GM18907 (cell line): ENCODE data around the gene MDK.

Source experiments
- ATAC-seq: cut with Tn5 transposase; IDR thresholded peaks from one replicate; pipeline ENCODE4 v1.9.1; 2021; ENCODE audit warnings: mild to moderate bottlenecking, moderate library complexity; ENCODE audit not compliant: unreplicated experiment

Gene MDK

DNA sequence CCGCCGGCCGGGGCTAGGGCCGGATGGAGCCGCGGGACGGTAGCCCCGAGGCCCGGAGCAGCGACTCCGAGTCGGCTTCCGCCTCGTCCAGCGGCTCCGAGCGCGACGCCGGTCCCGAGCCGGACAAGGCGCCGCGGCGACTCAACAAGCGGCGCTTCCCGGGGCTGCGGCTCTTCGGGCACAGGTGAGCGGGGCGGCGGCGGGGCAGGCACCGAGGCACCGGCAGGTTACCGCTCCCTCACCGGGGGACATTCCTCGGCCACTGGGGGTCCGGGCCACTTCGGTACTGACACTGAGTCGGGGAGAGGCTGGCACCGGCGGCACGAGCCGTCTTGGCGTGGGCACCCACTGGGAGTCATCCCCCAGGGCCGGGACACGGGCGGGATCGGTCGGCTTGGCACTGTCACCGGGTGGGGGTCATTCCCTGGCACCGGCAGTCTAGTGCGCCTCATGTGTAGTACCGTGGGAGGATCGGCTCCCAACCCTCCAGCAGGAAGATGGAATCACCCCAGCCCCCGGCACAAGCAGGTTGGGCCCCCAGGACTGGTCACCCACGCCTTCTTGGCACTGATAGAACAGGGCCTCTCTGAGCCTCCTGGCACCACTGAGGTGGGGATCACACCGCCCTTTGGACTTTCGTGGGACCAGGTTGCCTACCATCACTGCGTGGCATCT is 33.7 kb upstream of the MDK start:
- ATAC-seq, result peak; percentile 9

- peak; percentile 32 for ATAC-seq
Measured at GRCh38 chr11:46348566-46349401, 32.7 kb upstream of the MDK start.

- no peak for ATAC-seq
Measured at GRCh38 chr11:46350695-46351094, 30.8 kb upstream of the MDK start.

GRCh38 chr11:46351148-46351547 is 30.3 kb upstream of the MDK start:
- ATAC-seq, result no peak

DNA sequence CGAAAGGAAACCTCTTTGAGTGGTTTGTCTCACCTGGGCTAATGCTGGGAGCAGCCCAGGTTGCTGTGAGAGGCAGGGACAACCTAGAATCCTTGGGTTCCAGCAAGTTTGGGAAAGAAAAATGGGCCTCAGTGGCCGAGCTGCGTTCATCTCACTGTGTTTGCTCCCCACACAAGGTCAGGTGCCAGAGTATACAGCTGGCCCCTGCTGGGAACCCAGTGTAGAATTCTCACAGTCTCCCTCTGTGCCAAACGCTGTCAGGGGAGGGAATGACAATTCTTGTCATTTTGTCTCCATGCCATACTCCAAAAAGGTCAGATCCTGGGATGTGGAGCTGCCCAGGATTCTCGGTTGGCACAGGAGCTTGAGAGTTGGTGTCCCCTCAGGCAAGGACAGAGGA is 29.9 kb upstream of the MDK start:
- no peak for ATAC-seq

GRCh38 chr11:46352063-46352841 is 29.2 kb upstream of the MDK start:
- ATAC-seq, result no peak

GRCh38 chr11:46353698-46354097 is 27.8 kb upstream of the MDK start:
- no peak for ATAC-seq

DNA sequence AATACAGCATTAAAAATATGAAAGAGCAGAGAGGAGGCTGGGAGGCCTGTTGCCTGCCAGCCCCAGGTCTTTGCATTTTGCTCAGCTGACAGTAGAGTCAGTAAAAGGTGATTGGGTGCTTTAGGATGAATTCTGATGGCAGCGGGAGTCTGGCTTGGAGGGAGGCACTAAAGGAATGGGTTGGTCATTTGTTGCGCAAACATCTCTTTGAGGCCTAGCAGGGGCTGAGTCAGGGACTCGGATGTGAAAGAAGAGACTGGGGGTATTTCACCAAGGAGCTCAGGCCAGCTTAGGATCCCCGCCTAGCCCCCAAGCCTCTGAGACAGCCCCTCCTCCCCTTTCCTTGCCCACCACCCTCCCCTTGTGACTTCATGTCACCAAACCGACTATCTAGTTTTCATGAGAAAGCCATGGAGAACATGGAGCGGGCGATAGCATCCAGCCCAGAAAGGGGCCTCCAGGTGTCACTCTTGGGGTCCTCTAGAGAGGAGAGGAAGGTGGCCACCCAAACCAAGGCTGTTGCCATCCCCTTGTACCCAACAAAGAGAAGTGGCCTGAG is 24.5 kb upstream of the MDK start:
- ATAC-seq, result no peak

GRCh38 chr11:46357483-46357936 is 24.0 kb upstream of the MDK start:
- ATAC-seq, result no peak

- no peak for ATAC-seq
Measured at GRCh38 chr11:46359953-46360352, 21.5 kb upstream of the MDK start.

- ATAC-seq, result no peak
Measured at GRCh38 chr11:46360878-46361277, 20.6 kb upstream of the MDK start.

DNA sequence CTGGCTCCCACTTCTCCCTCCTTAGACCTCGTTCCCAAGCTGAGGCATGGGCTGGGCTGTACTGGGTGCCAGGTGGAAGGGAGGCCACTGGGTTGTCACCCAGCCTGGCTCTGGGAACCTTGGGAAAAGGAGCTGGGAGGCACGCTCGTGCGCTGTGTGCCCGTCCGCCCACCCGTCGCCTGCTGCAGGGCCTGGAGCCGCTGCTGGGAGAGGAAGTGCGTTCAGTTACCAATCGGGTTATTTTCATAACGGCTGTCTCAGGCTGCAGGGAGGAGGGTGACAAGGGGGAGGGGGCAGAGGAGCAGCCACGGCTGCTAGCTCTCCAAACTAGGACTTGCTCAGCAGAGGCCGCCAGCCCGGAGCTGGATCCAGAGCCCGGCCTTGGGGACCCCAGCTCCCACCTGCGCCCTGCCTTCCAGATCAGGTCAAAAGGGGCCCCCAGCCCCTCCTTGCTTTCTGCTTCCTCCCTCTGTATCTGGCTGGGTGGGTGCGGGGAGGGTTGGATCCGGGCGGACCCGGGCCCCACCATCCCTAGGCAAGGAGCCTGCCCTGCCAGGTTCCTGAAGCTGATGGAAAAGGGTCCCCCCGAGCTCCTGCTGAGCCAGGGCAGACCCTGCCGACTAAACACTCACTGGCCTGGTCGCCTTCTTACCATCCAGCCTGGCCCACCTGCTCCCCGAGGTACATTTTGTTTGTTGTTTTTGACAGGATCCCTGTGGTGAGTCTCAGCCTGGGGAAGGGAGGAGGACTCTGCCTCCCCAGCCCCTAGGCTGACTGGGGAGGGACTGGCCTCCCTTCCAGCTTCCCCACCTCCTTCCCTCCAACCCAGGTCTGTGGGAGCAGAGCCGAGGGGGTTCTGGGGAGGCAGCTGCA is 19.9 kb upstream of the MDK start:
- ATAC-seq, result peak; percentile 86

DNA sequence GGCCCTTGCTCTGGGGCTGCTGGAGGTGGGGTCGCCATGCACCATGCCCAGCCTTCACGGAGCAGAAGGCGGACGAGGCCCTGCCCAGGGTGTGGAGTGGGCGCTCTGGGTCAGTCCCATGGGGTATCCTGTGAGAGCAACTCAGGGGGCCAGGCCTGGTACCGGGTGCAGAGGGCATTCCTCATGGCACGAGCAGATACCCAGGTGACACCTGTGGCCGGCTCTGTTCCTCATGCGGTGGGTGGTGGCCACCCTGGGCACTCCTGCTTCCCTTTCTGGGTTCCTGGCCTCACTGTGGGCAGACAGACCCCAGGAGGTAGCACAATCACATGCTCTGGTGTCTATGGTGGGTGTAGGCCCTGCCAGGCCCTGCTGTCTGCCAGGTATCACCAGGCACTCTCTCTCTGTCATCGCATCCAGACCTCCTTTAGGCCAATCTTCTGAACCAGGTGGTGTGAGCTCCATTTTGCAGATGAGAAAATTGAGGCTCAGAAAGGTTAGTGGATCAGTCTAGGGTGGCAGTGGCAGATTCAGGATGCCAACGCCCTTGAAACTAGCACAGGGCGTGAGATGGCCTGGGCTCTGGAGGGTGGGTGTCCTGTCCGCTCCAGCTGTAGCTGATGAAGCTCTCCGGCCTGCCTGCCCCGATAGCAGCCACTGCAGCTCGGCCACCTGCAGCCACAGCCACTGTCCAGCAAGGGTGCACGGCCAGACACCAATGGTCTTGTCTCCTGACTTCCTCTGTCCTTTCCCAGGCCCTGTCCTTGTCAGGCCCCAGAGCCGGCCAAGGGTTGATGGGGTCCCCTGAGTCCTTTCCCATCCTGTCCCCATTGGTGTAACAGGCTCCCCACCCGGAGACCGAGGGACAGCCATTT is 19.1 kb upstream of the MDK start:
- no peak for ATAC-seq

DNA sequence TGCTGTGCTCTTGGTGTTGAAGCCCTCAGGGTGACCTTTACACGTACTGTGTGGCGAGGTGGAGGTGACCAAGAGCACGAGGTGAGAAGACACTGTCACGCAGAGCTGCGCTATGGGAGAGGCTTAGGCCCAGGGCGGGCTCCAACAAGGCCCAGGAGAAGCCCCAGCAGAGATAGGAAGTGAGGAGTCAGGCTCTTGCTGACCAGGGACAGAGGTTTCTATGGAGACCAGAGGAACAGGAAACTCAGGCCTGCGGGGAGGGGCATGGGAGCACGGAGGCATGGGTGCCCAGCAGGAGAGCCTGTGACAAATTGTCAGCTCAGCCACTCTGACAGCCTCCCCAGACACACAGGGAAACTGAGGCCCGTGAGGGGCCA is 18.4 kb upstream of the MDK start:
- ATAC-seq, result no peak

DNA sequence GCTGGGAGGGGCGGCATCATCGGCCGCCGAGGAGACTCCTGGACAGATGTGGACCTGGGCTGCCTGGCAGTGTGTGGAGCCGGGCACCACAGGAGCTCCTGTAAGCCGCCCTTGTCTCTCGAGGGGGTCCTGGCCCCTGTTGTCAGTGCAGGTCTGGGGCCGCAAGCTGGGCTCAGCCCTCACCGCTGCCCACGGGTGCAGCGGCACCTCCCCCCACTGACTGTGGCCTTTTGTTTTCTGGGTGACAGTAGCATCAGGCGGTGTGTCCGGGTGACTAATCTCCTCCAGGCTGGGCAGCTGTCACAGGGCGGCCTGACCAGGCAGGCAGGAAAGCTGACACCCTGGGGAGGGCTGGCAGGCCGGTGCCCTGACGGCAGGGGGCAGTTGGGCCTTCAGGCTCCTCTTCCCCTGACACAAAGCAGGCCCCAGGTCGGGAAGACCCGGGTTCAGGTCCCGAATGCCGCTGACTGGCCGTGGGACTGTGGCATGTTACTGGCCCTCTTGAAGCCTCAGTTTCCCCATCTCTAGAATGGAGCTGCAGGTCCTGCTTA is 17.9 kb upstream of the MDK start:
- no peak for ATAC-seq

GRCh38 chr11:46364056-46364455 is 17.4 kb upstream of the MDK start:
- ATAC-seq, result no peak

DNA sequence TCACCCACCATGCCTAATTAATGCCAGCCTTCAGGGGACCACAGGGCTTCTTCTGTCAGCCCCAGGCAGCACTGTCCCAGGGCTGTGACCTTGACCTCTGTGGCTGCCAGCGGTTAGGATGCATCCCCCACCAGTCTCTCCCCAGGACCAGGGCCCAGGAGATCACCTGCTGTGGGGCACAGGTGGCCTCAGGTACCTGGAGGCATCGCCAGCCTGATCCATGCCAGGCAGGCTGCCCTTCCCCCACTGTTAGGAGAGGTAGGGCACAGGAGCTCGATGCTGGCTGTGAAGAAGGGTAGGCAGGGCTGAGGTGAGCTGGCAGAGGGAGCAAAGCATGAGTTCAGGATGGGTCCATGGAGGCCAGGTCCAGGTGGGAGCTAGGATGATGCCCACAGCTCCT is 16.7 kb upstream of the MDK start:
- ATAC-seq, result no peak

DNA sequence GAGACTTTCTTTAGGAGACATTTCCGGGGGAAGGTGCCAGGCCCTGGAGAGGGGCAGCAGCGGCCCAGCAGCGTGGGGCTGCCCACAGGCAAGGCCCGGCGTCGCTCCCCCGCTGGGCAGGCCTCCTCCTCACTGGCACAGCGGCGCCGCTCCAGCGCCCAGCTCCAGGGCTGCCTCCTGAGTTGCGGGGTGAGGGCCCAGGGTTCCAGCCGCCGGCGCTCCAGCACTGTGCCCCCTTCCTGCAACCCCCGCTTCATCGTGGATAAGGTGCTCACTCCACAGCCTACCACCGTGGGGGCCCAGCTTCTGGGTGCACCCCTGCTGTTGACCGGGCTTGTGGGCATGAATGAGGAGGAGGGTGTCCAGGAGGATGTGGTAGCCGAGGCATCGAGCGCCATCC is 15.2 kb upstream of the MDK start:
- ATAC-seq, result no peak

DNA sequence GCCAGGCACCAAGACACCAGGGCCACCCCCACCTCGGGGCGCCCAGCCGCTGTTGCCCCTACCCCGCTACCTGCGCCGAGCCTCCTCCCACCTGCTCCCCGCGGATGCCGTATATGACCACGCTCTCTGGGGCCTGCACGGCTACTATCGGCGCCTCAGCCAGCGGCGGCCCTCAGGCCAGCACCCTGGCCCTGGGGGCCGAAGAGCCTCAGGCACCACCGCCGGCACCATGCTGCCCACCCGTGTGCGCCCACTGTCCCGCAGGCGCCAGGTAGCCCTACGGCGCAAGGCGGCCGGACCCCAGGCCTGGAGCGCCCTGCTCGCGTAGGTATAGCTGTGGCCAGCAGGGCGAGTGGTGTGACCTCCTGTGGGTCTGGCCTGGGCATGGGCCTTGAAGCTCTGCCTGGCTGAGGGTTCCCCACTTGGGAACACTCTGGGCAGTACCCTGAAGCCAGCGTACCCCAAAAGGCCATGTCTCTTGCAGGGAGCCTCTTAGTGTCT is 14.8 kb upstream of the MDK start:
- no peak for ATAC-seq
